ENCODE results near the gene PELI2.
"Not testable (repeated sequence)": the region's sequence is repeated elsewhere in the genome, so short reads cannot be mapped to it uniquely, and the experiment has no call there.

The PELI2 gene

DNA sequence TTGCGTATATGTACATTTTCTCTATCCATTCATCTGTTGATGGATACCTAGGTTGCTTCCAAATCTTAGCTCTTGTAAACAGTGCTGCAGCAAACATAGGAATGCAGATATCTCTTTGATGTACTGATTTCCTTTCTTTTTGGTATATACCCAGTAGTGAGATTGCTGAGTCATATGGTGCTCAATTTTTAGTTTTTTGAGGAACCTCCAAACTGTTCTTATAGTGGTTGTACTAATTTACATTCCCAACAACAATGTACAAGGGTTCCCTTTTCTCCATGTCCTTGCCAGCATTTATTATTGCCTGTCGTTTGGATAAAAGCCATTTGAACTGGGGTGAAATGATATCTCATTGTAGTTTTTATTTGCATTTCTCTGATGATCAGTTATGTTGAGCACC is 44.3 kb downstream of the PELI2 start:
- Histone ChIP-seq H3K4me2 (ENCODE audit: low read length, poor library complexity, severe bottlenecking) (no peak overlapping the region), H4K8ac (ENCODE audit: low read length) (no peak overlapping the region), H2AFZ (ENCODE audit: low read depth, low read length) (no peak overlapping the region), H3K36me3 (ENCODE audit: control insufficient read depth in 1 of 2, insufficient read depth in 2 of 2, low read depth in 1 of 2, low read length in 2 of 2) (no peaks in the 10 kb centered on the region), H3K79me1 (replicated peaks; ENCODE audit: low read length, poor library complexity, severe bottlenecking) (peaks cover 3% of the 10 kb centered on the region), H2BK12ac (ENCODE audit: low read length in 2 of 2) (no peak overlapping the region), H3K4me1 (ENCODE audit: control insufficient read depth, insufficient read depth, low read depth, low read length) (peaks cover 2% of the 10 kb centered on the region), H2BK120ac (ENCODE audit: low read depth, low read length) (no peak overlapping the region), H3K14ac (ENCODE audit: low read length in 2 of 2) (no peak overlapping the region), H2BK15ac (ENCODE audit: low read depth, poor library complexity, severe bottlenecking) (no peak overlapping the region), H3K9me3 (ENCODE audit: control insufficient read depth, low read length) (peaks cover 25% of the 10 kb centered on the region), H3K4me3 (ENCODE audit: insufficient read depth in 1 of 2, low read depth in 1 of 2, low read length in 2 of 2) (no peak overlapping the region), H3K18ac (ENCODE audit: low read depth in 1 of 2, low read length in 2 of 2) (no peak overlapping the region), H3K27me3 (ENCODE audit: control insufficient read depth in 1 of 2, insufficient read depth in 1 of 2, low read length in 2 of 2) (no peaks in the 10 kb centered on the region), H3K23ac (ENCODE audit: low read length in 2 of 2) (no peak overlapping the region), H3K4ac (ENCODE audit: low read depth in 1 of 2, low read length in 2 of 2) (no peak overlapping the region), H2BK5ac (ENCODE audit: low read depth, low read length, poor library complexity, severe bottlenecking) (no peak overlapping the region), H2AK5ac (ENCODE audit: low read length, severe bottlenecking) (no peak overlapping the region), H4K91ac (ENCODE audit: low read length) (no peak overlapping the region), H3K9ac (ENCODE audit: low read length) (no peak overlapping the region), H3K27ac (ENCODE audit: low read length, poor library complexity, severe bottlenecking) (no peak overlapping the region)
- no peak for DNase-seq
- 100% methylated on average over 1 of the region's 2 CpGs for WGBS

DNA sequence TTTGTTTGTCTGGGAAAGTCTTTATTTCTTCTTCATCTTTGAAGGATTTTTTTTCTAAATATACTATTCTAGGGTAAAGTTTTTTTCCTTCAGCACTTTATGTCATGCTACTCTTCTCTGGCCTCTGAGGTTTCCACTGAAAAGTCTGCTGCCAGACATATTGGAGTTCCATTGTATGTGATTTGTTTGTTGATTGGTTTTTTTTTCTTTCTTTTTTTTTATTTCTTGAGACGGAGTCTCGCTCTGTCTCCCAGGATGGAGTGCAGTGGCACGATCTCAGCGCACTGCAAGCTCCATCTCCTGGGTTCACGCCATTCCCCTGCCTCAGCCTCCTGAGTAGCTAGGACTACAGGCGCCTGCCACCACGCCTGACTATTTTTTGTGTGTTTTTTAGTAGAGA is 48.4 kb downstream of the PELI2 start:
- WGBS = over 99% methylated on average over 7 of the region's 7 CpGs
- not testable (repeated sequence) for H2AFZ ChIP-seq (ENCODE audit: low read depth, low read length); H3K14ac ChIP-seq (ENCODE audit: low read length in 2 of 2); H2BK5ac ChIP-seq (ENCODE audit: low read depth, low read length, poor library complexity, severe bottlenecking); H3K9ac ChIP-seq (ENCODE audit: low read length); H2BK120ac ChIP-seq (ENCODE audit: low read depth, low read length); H3K4ac ChIP-seq (ENCODE audit: low read depth in 1 of 2, low read length in 2 of 2); H3K27me3 ChIP-seq (ENCODE audit: control insufficient read depth in 1 of 2, insufficient read depth in 1 of 2, low read length in 2 of 2); H2BK12ac ChIP-seq (ENCODE audit: low read length in 2 of 2); H4K8ac ChIP-seq (ENCODE audit: low read length); H3K27ac ChIP-seq (ENCODE audit: low read length, poor library complexity, severe bottlenecking); H3K4me2 ChIP-seq (ENCODE audit: low read length, poor library complexity, severe bottlenecking); H2BK15ac ChIP-seq (ENCODE audit: low read depth, poor library complexity, severe bottlenecking); H3K4me3 ChIP-seq (ENCODE audit: insufficient read depth in 1 of 2, low read depth in 1 of 2, low read length in 2 of 2); H3K23ac ChIP-seq (ENCODE audit: low read length in 2 of 2); H2AK5ac ChIP-seq (ENCODE audit: low read length, severe bottlenecking); H4K91ac ChIP-seq (ENCODE audit: low read length); H3K36me3 ChIP-seq (ENCODE audit: control insufficient read depth in 1 of 2, insufficient read depth in 2 of 2, low read depth in 1 of 2, low read length in 2 of 2); DNase-seq; H3K4me1 ChIP-seq (ENCODE audit: control insufficient read depth, insufficient read depth, low read depth, low read length); H3K79me1 ChIP-seq (replicated peaks; ENCODE audit: low read length, poor library complexity, severe bottlenecking); H3K18ac ChIP-seq (ENCODE audit: low read depth in 1 of 2, low read length in 2 of 2)
- H3K9me3 ChIP-seq (ENCODE audit: control insufficient read depth, low read length) = peaks cover 25% of the 10 kb centered on the region

DNA sequence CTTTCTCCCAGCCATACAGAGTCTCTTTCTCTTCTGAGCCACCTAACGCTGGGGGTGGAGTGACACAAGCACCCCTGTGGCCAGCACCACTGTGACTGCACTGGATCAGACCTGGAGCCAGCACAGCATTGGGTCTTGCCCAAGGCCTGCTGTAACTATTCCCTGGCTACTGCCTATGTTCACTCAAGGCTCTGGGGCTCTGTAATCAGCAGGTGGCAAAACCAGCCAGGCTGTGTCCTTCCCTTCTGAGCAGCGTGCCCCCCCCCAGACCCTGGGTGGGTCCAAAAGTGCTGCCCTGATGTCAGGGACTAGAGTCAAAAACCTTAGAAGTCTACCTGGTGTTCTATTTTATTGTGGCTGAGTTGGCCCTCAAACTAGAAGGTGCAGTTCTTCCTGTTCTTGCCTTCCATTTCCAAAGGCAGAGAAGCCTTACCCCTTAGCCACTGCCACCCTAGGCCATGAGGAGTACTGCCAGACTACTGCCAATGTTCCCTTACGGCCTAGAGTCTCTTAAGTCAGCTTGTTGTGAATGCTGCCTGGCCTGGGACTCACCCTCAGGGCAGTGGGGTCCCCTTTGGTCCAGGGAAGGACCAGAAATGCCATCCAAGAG is 49.9 kb downstream of the PELI2 start:
- Histone ChIP-seq H2AK5ac (ENCODE audit: low read length, severe bottlenecking) (no peak overlapping the region), H2BK12ac (ENCODE audit: low read length in 2 of 2) (no peak overlapping the region), H3K14ac (ENCODE audit: low read length in 2 of 2) (peak overlapping the region in 1 of 2 experiments; percentile 48), H3K9me3 (ENCODE audit: control insufficient read depth, low read length) (peaks cover 23% of the 10 kb centered on the region), H4K91ac (ENCODE audit: low read length) (no peak overlapping the region), H3K4me3 (ENCODE audit: insufficient read depth in 1 of 2, low read depth in 1 of 2, low read length in 2 of 2) (no peak overlapping the region), H2AFZ (ENCODE audit: low read depth, low read length) (no peak overlapping the region), H3K23ac (ENCODE audit: low read length in 2 of 2) (no peak overlapping the region), H3K36me3 (ENCODE audit: control insufficient read depth in 1 of 2, insufficient read depth in 2 of 2, low read depth in 1 of 2, low read length in 2 of 2) (no peaks in the 10 kb centered on the region), H3K27ac (ENCODE audit: low read length, poor library complexity, severe bottlenecking) (no peak overlapping the region), H4K8ac (ENCODE audit: low read length) (no peak overlapping the region), H2BK120ac (ENCODE audit: low read depth, low read length) (no peak overlapping the region), H3K4ac (ENCODE audit: low read depth in 1 of 2, low read length in 2 of 2) (no peak overlapping the region), H3K4me1 (ENCODE audit: control insufficient read depth, insufficient read depth, low read depth, low read length) (peaks cover 6% of the 10 kb centered on the region), H3K18ac (ENCODE audit: low read depth in 1 of 2, low read length in 2 of 2) (no peak overlapping the region), H2BK5ac (ENCODE audit: low read depth, low read length, poor library complexity, severe bottlenecking) (no peak overlapping the region), H3K27me3 (ENCODE audit: control insufficient read depth in 1 of 2, insufficient read depth in 1 of 2, low read length in 2 of 2) (no peaks in the 10 kb centered on the region), H2BK15ac (ENCODE audit: low read depth, poor library complexity, severe bottlenecking) (no peak overlapping the region), H3K9ac (ENCODE audit: low read length) (no peak overlapping the region), H3K79me1 (replicated peaks; ENCODE audit: low read length, poor library complexity, severe bottlenecking) (peaks cover 9% of the 10 kb centered on the region), H3K4me2 (ENCODE audit: low read length, poor library complexity, severe bottlenecking) (no peak overlapping the region)
- 87% methylated on average over 3 of the region's 3 CpGs for WGBS
- DNase-seq = no peak

GRCh38 chr14:56170028-56170427 is 51.8 kb downstream of the PELI2 start:
- Histone ChIP-seq H3K4me1 (ENCODE audit: control insufficient read depth, insufficient read depth, low read depth, low read length) (peaks cover 6% of the 10 kb centered on the region), H2BK15ac (ENCODE audit: low read depth, poor library complexity, severe bottlenecking) (no peak overlapping the region), H3K9ac (ENCODE audit: low read length) (no peak overlapping the region), H4K8ac (ENCODE audit: low read length) (no peak overlapping the region), H3K4me3 (ENCODE audit: insufficient read depth in 1 of 2, low read depth in 1 of 2, low read length in 2 of 2) (no peak overlapping the region), H3K4ac (ENCODE audit: low read depth in 1 of 2, low read length in 2 of 2) (no peak overlapping the region), H3K14ac (ENCODE audit: low read length in 2 of 2) (no peak overlapping the region), H3K18ac (ENCODE audit: low read depth in 1 of 2, low read length in 2 of 2) (no peak overlapping the region), H2BK5ac (ENCODE audit: low read depth, low read length, poor library complexity, severe bottlenecking) (no peak overlapping the region), H2AFZ (ENCODE audit: low read depth, low read length) (no peak overlapping the region), H2BK120ac (ENCODE audit: low read depth, low read length) (no peak overlapping the region), H3K79me1 (replicated peaks; ENCODE audit: low read length, poor library complexity, severe bottlenecking) (peaks cover 14% of the 10 kb centered on the region), H3K36me3 (ENCODE audit: control insufficient read depth in 1 of 2, insufficient read depth in 2 of 2, low read depth in 1 of 2, low read length in 2 of 2) (no peaks in the 10 kb centered on the region), H2BK12ac (ENCODE audit: low read length in 2 of 2) (no peak overlapping the region), H4K91ac (ENCODE audit: low read length) (no peak overlapping the region), H3K23ac (ENCODE audit: low read length in 2 of 2) (no peak overlapping the region), H3K4me2 (ENCODE audit: low read length, poor library complexity, severe bottlenecking) (no peak overlapping the region), H3K27me3 (ENCODE audit: control insufficient read depth in 1 of 2, insufficient read depth in 1 of 2, low read length in 2 of 2) (no peaks in the 10 kb centered on the region), H3K27ac (ENCODE audit: low read length, poor library complexity, severe bottlenecking) (no peak overlapping the region), H3K9me3 (ENCODE audit: control insufficient read depth, low read length) (peaks cover 14% of the 10 kb centered on the region), H2AK5ac (ENCODE audit: low read length, severe bottlenecking) (no peak overlapping the region)
- 95% methylated on average over 6 of the region's 6 CpGs for WGBS
- peak; percentile 28 for DNase-seq
